ENCODE data around the gene TNS2.

Gene TNS2

GRCh38 chr12:53065470-53065869 is 15.6 kb downstream of the TNS2 start:
- H3K27me3 ChIP-seq (ENCODE audit: insufficient read depth, low read depth, severe bottlenecking), result no peaks in the 10 kb centered on the region
- no peak overlapping the region for H3K4me3 ChIP-seq (ENCODE audit: low read depth, low read length)
- H3K36me3 ChIP-seq, result peaks cover 2% of the 10 kb centered on the region; the same call in 1 of the 2 replicates
- TF ChIP-seq CTCF (IDR thresholded peaks at IDR 0.05; ENCODE audit: low read depth, low read length), result no peak
- DNase-seq, result no peak
- H3K9me3 ChIP-seq (ENCODE audit: severe bottlenecking), result no peaks in the 10 kb centered on the region
- no peak overlapping the region for H3K27ac ChIP-seq

GRCh38 chr12:53065975-53066931 is 16.4 kb downstream of the TNS2 start:
- DNase-seq, result peak; percentile 72

GRCh38 chr12:53067074-53067992 is 17.5 kb downstream of the TNS2 start:
- DNase-seq, result no peak

More at GRCh38 chr12:53065975-53066931, 16.4 kb downstream of the TNS2 start:
- Histone ChIP-seq H3K36me3 (peaks cover 2% of the 10 kb centered on the region; the same call in 1 of the 2 replicates), H3K27ac (no peak overlapping the region), H3K27me3 (ENCODE audit: insufficient read depth, low read depth, severe bottlenecking) (no peaks in the 10 kb centered on the region), H3K9me3 (ENCODE audit: severe bottlenecking) (no peaks in the 10 kb centered on the region), H3K4me3 (ENCODE audit: low read depth, low read length) (no peak overlapping the region)
- peak; percentile 89 for TF ChIP-seq CTCF (IDR thresholded peaks at IDR 0.05; ENCODE audit: low read depth, low read length)

GRCh38 chr12:53067993-53068770 is 18.3 kb downstream of the TNS2 start:
- Histone ChIP-seq H3K27ac (no peak overlapping the region), H3K4me3 (ENCODE audit: low read depth, low read length) (no peak overlapping the region), H3K36me3 (peaks cover 5% of the 10 kb centered on the region), H3K9me3 (ENCODE audit: severe bottlenecking) (no peaks in the 10 kb centered on the region), H3K27me3 (ENCODE audit: insufficient read depth, low read depth, severe bottlenecking) (no peaks in the 10 kb centered on the region)
- no peak for DNase-seq
- TF ChIP-seq CTCF (IDR thresholded peaks at IDR 0.05; ENCODE audit: low read depth, low read length), result no peak

More at GRCh38 chr12:53067074-53067992, 17.5 kb downstream of the TNS2 start:
- peaks cover 2% of the 10 kb centered on the region; the same call in 1 of the 2 replicates for H3K36me3 ChIP-seq
- H3K27me3 ChIP-seq (ENCODE audit: insufficient read depth, low read depth, severe bottlenecking), result no peaks in the 10 kb centered on the region
- TF ChIP-seq CTCF (IDR thresholded peaks at IDR 0.05; ENCODE audit: low read depth, low read length), result no peak
- H3K4me3 ChIP-seq (ENCODE audit: low read depth, low read length), result no peak overlapping the region
- no peak overlapping the region for H3K27ac ChIP-seq
- H3K9me3 ChIP-seq (ENCODE audit: severe bottlenecking), result no peaks in the 10 kb centered on the region

Measured in WERI-Rb-1 (cell line).